HCT116 (cell line): ENCODE measurements around the gene RECK. TPM values are rescaled to one million over a fixed set of nuclear protein-coding genes. Genes with fewer than 3 reads are reported as not detected.

Experiments
- ATAC-seq: fragments of 200-7000 bp; cut with Tn5 transposase; 2 replicates; pipeline ENCODE4 v1.9.1; 2020; ENCODE audit warnings: mild to moderate bottlenecking, moderate library complexity
- BruUV-seq: library from RNA; stranded (reverse); fragments of 400-500 nt; replicated peaks from 2 replicates; lab custom pipeline; 2021; lab: Mats Ljungman, UMichigan
- CTCF ChIA-PET: fragments of 300-600 bp; sonication (Branson Sonifier 250); formaldehyde crosslinking; loops from one replicate; lab custom pipeline; 2021; ENCODE audit warnings: antibody characterized with exemption; lab: Charles Lee
- POLR2A ChIA-PET: fragments of 300-600, 350-600 bp; sonication (Branson Sonifier 250); formaldehyde crosslinking; loops from one replicate; lab custom pipeline; 2021; ENCODE audit warnings: antibody characterized with exemption; lab: Charles Lee
- RAD21 ChIA-PET, 2 experiments: fragments of 300-600 bp; sonication (Branson Sonifier 250); formaldehyde crosslinking; loops; one replicate each; lab custom pipeline; 2023; ENCODE audit warnings: low total read pairs in 2 of 2; ENCODE audit not compliant: uncharacterized antibody in 2 of 2, unreplicated experiment in 2 of 2, low non-redundant PET in 1 of 2; lab: Charles Lee
- DNase-seq: peaks from one replicate; pipeline ENCODE4 v3.0.0-alpha.2; 2010; ENCODE audit warnings: low read depth, low spot score
- H2AFZ ChIP-seq: fragments of 200-600 bp; shearing (Covaris generic), sonication (generic); 2 replicates; pipeline ENCODE4 v1.6.1; 2017; ENCODE audit warnings: low read depth, mixed run types, mixed read lengths, antibody characterized with exemption, low read length; ENCODE audit not compliant: poor library complexity, severe bottlenecking
- H3K27ac ChIP-seq: 2 replicates; pipeline ENCODE4 v1.5.1; 2012; ENCODE audit warnings: low read depth, low read length
- H3K27me3 ChIP-seq: fragments of 200-600 bp; sonication (generic); 2 replicates; pipeline ENCODE4 v1.6.1; 2016; ENCODE audit warnings: mixed run types, low read length, mixed read lengths; ENCODE audit not compliant: insufficient read depth
- H3K36me3 ChIP-seq, 2 experiments: fragments of 200-500 bp in 1 of 2; fragments of 200-600 bp in 1 of 2; sonication (Bioruptor generic) in 1 of 2; sonication (generic) in 1 of 2; 2 replicates each; pipeline versions ENCODE4 v1.5.1 to v1.6.1; 2014 to 2016; ENCODE audit warnings: low read length in 2 of 2, inconsistent platforms in 1 of 2, mixed read lengths in 1 of 2, mixed run types in 1 of 2; ENCODE audit not compliant: insufficient read depth in 2 of 2, control insufficient read depth in 1 of 2
- H3K4me1 ChIP-seq, 2 experiments: fragments of 200-600 bp in 1 of 2; sonication (generic) in 1 of 2; 2 replicates each; pipeline versions ENCODE4 v1.5.1 to v1.6.1; 2012 to 2017; ENCODE audit warnings: low read length in 2 of 2, inconsistent platforms in 1 of 2, mild to moderate bottlenecking in 1 of 2, mixed read lengths in 1 of 2, mixed run types in 1 of 2, moderate library complexity in 1 of 2; ENCODE audit not compliant: insufficient read depth in 2 of 2, control insufficient read depth in 1 of 2
- H3K4me2 ChIP-seq: fragments of 200-600 bp; sonication (generic); 2 replicates; pipeline ENCODE4 v1.6.1; 2017; ENCODE audit warnings: mixed run types, low read length, mixed read lengths
- H3K4me3 ChIP-seq, 2 experiments: fragments of 200-600 bp in 1 of 2; sonication (generic) in 1 of 2; replicated peaks in 1 of 2; 2 replicates each; pipeline ENCODE4 v1.5.1; 2011 to 2016; ENCODE audit warnings: low read length in 2 of 2, control low read depth in 1 of 2, low read depth in 1 of 2, mild to moderate bottlenecking in 1 of 2, mixed read lengths in 1 of 2, mixed run types in 1 of 2
- H3K79me2 ChIP-seq: fragments of 200-600 bp; sonication (generic); 2 replicates; pipeline ENCODE4 v1.6.1; 2017; ENCODE audit warnings: mild to moderate bottlenecking, mixed run types, low read length, moderate library complexity, mixed read lengths; ENCODE audit not compliant: insufficient read depth
- H3K9ac ChIP-seq: fragments of 200-600 bp; sonication (generic); 2 replicates; pipeline ENCODE4 v1.6.1; 2016; ENCODE audit warnings: low read length, mixed read lengths
- H3K9me2 ChIP-seq: fragments of 200-600 bp; sonication (generic), shearing (Covaris generic); 2 replicates; pipeline ENCODE4 v1.6.1; 2017; ENCODE audit warnings: mixed run types, mild to moderate bottlenecking, moderate library complexity; ENCODE audit not compliant: insufficient read depth
- H3K9me3 ChIP-seq, 2 experiments: fragments of 200-500 bp in 1 of 2; fragments of 200-600 bp in 1 of 2; sonication (Bioruptor generic) in 1 of 2; sonication (generic) in 1 of 2; 2 replicates each; pipeline ENCODE4 v1.6.1; 2014 to 2017; ENCODE audit warnings: low read length in 2 of 2, mixed read lengths in 2 of 2, inconsistent platforms in 1 of 2, low read depth in 1 of 2, mild to moderate bottlenecking in 1 of 2, mixed run types in 1 of 2, moderate library complexity in 1 of 2; ENCODE audit not compliant: control insufficient read depth in 1 of 2, insufficient read depth in 1 of 2
- H4K20me1 ChIP-seq: fragments of 200-600 bp; sonication (generic), shearing (Covaris generic); 2 replicates; pipeline ENCODE4 v1.6.1; 2017; ENCODE audit warnings: mixed run types, mild to moderate bottlenecking, moderate library complexity; ENCODE audit not compliant: insufficient read depth
- ATF3 ChIP-seq: IDR thresholded peaks from 2 replicates; pipeline ENCODE4 v1.6.1; 2012
- CBX3 ChIP-seq: IDR thresholded peaks from 2 replicates; pipeline ENCODE4 v1.6.1; 2012; ENCODE audit warnings: low read depth
- CEBPB ChIP-seq: IDR thresholded peaks from 2 replicates; pipeline ENCODE4 v1.6.1; 2012; ENCODE audit warnings: low read depth
- EZH2 ChIP-seq: fragments of 200-600 bp; sonication (generic); IDR thresholded peaks from 2 replicates; pipeline ENCODE4 v1.6.1; 2017; ENCODE audit warnings: antibody characterized with exemption, mixed run types
- EZH2phosphoT487 ChIP-seq: fragments of 200-600 bp; IDR thresholded peaks from 2 replicates; pipeline ENCODE4 v1.6.1; 2018; ENCODE audit warnings: antibody characterized with exemption, borderline replicate concordance
- FOSL1 ChIP-seq: IDR thresholded peaks from 2 replicates; pipeline ENCODE4 v1.6.1; 2012; ENCODE audit warnings: low read depth
- JUND ChIP-seq: IDR thresholded peaks from 2 replicates; pipeline ENCODE4 v1.6.1; 2012
- POLR2A ChIP-seq: IDR thresholded peaks from 2 replicates; pipeline ENCODE4 v1.7.0; 2011; ENCODE audit warnings: borderline replicate concordance; ENCODE audit not compliant: insufficient read depth, insufficient read length; ENCODE audit errors: extremely low read depth
- POLR2AphosphoS5 ChIP-seq: IDR thresholded peaks from 2 replicates; pipeline ENCODE4 v1.6.1; 2011; ENCODE audit warnings: mild to moderate bottlenecking, low read depth, low read length, moderate library complexity
- RAD21 ChIP-seq: IDR thresholded peaks from 2 replicates; pipeline ENCODE4 v1.6.1; 2012; ENCODE audit warnings: low read depth, mild to moderate bottlenecking
- REST ChIP-seq: IDR thresholded peaks from 2 replicates; pipeline ENCODE4 v1.6.1; 2012; ENCODE audit warnings: low read depth
- SRF ChIP-seq: IDR thresholded peaks from 2 replicates; pipeline ENCODE4 v1.6.1; 2012; ENCODE audit warnings: low read depth
- TCF7L2 ChIP-seq: IDR thresholded peaks from 2 replicates; pipeline ENCODE4 v1.7.0; 2011; ENCODE audit warnings: borderline replicate concordance, inconsistent platforms; ENCODE audit not compliant: insufficient read depth, insufficient read length; ENCODE audit errors: extremely low read depth
- ZFX ChIP-seq: fragments of 450-650 bp; IDR thresholded peaks from 2 replicates; pipeline ENCODE4 v1.6.1; 2017
- ZNF274 ChIP-seq: fragments of 200-500 bp; sonication (Bioruptor generic); IDR thresholded peaks from 2 replicates; pipeline ENCODE4 v1.6.1; 2014; ENCODE audit warnings: mild to moderate bottlenecking, low read depth, low read length, inconsistent platforms
- intact Hi-C: fragments of 100-400 bp; cut with micrococcal nuclease; formaldehyde crosslinking; loops from 2 replicates; pipeline ENCODE4 v1.10.0; 2022
- total RNA-seq: library from RNA; stranded (reverse); gene quantifications from one replicate; pipeline ENCODE4 v1.2.1, GENCODE V29; 2021; ENCODE audit not compliant: unreplicated experiment
- TF ChIP-seq, protein P1 (sequence below), 3 experiments: fragments of 200-600 bp in 1 of 3; sonication (generic) in 1 of 3; IDR thresholded peaks in 2 of 3; conservative IDR thresholded peaks in 1 of 3; 2 replicates each; pipeline ENCODE4 v1.5.1; 2012 to 2017; ENCODE audit warnings: low read depth in 2 of 3, low read length in 2 of 3, antibody characterized with exemption in 1 of 3, borderline replicate concordance in 1 of 3, control low read depth in 1 of 3, mild to moderate bottlenecking in 1 of 3, mixed read lengths in 1 of 3, mixed run types in 1 of 3, moderate library complexity in 1 of 3; ENCODE audit not compliant: insufficient read depth in 1 of 3

The RECK gene
- total RNA-seq, 1 experiment from 2014 or later = 3.8 TPM

DNA sequence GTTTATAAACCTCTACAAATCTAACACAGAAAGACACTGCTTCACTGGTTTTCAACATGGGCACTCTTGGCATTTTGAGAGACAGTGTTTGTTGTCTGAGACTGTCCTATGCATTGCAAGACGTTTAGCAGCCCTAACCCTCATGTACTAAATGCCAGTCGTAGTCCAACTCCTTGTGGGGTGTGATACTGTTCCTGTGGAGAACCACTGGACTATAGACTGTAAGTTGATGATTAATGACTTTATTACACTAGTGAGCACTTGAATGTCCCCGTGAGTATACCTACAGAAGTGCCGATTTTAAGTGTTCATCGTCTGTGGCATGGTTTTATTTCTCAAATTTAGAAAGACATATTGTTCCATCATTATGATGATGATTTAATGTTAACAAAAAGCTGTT is 46.2 kb downstream of the RECK start:
- intact Hi-C loops = no loop called here
- ChIA-PET CTCF (no interaction called here), RAD21 (no interaction called here), POLR2A (no interaction called here)
- H3K27ac ChIP-seq = no peak overlapping the region
- no peaks in the 10 kb centered on the region for H3K9me2 ChIP-seq
- BruUV-seq = no TSS peak
- no peaks in the 10 kb centered on the region for H3K4me1 ChIP-seq
- H3K9me3 ChIP-seq = peaks cover 0 to 6% of the 10 kb centered on the region in 2 experiments; a peak in 1 of 4 replicates
- H3K27me3 ChIP-seq = no peaks in the 10 kb centered on the region
- H3K79me2 ChIP-seq = no peaks in the 10 kb centered on the region
- H2AFZ ChIP-seq = no peak overlapping the region
- H3K36me3 ChIP-seq = no peaks in the 10 kb centered on the region
- H3K4me3 ChIP-seq = no peak overlapping the region
- no peak overlapping the region for H3K9ac ChIP-seq
- ATAC-seq (no peak), DNase-seq (no peak)
- no peak overlapping the region for H3K4me2 ChIP-seq
- TF ChIP-seq CBX3 (no peak), CEBPB (no peak), EZH2phosphoT487 (no peak), SRF (no peak), JUND (no peak)
- H4K20me1 ChIP-seq = no peaks in the 10 kb centered on the region

GRCh38 chr9:36086442-36086841 is 49.7 kb downstream of the RECK start:
- DNase-seq (no peak), ATAC-seq (no peak)
- Histone ChIP-seq H3K9me2 (no peaks in the 10 kb centered on the region), H2AFZ (no peak overlapping the region), H3K9me3 (peaks cover 0 to 6% of the 10 kb centered on the region in 2 experiments; a peak in 1 of 4 replicates), H3K9ac (no peak overlapping the region), H3K4me2 (no peak overlapping the region), H3K27ac (no peak overlapping the region), H3K36me3 (no peaks in the 10 kb centered on the region), H3K27me3 (no peaks in the 10 kb centered on the region)
- no TSS peak for BruUV-seq
- intact Hi-C loops = no loop called here
- TF ChIP-seq FOSL1 (no peak), POLR2A (no peak), ZNF274 (no peak), POLR2AphosphoS5 (no peak), JUND (no peak), EZH2phosphoT487 (no peak), CEBPB (no peak), TCF7L2 (no peak), CBX3 (no peak), REST (no peak), SRF (no peak), RAD21 (no peak), ATF3 (no peak), ZFX (no peak), EZH2 (no peak)
- TF ChIP-seq, protein P1, sequence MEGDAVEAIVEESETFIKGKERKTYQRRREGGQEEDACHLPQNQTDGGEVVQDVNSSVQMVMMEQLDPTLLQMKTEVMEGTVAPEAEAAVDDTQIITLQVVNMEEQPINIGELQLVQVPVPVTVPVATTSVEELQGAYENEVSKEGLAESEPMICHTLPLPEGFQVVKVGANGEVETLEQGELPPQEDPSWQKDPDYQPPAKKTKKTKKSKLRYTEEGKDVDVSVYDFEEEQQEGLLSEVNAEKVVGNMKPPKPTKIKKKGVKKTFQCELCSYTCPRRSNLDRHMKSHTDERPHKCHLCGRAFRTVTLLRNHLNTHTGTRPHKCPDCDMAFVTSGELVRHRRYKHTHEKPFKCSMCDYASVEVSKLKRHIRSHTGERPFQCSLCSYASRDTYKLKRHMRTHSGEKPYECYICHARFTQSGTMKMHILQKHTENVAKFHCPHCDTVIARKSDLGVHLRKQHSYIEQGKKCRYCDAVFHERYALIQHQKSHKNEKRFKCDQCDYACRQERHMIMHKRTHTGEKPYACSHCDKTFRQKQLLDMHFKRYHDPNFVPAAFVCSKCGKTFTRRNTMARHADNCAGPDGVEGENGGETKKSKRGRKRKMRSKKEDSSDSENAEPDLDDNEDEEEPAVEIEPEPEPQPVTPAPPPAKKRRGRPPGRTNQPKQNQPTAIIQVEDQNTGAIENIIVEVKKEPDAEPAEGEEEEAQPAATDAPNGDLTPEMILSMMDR (IDR thresholded peaks at IDR 0.05 in 2 of 3, conservative IDR thresholded peaks at IDR 0.05 in 1 of 3; ENCODE audit: borderline replicate concordance in 1 of 3, insufficient read depth in 1 of 3, low read depth in 2 of 3, low read length in 2 of 3) = no peak
- TF ChIP-seq, all 23 proteins: peak for 0
- Histone ChIP-seq H3K79me2 (no peaks in the 10 kb centered on the region), H3K4me3 (no peak overlapping the region), H3K4me1 (no peaks in the 10 kb centered on the region), H4K20me1 (no peaks in the 10 kb centered on the region)
- ChIA-PET CTCF (interaction anchor here (1.1 kb wide), 1 partner anchor 63 kb away, joined by 3 read pairs; no protein-coding TSS in a partner anchor), POLR2A (no interaction called here), RAD21 (no interaction called here)
